CD14-positive monocyte (primary cell): ENCODE data around the gene OLFML3. TPM values are rescaled to one million over a fixed set of nuclear protein-coding genes. Genes with fewer than 3 reads are reported as not detected.

Experiments used
- DNase-seq, 3 donors: peaks; one replicate each; pipeline ENCODE4 v3.0.0-alpha.2; 2011 to 2022
- H2AFZ ChIP-seq: 2 replicates; pipeline ENCODE4 v1.6.0; 2012; ENCODE audit warnings: mild to moderate bottlenecking, low read depth, low read length, inconsistent platforms; ENCODE audit not compliant: insufficient read depth, poor library complexity, severe bottlenecking
- H3K27ac ChIP-seq, 2 donors: 1 replicate in 1 of 2; 2 replicates in 1 of 2; pipeline ENCODE4 v1.5.1; 2012 to 2013; ENCODE audit warnings: low read length in 2 of 2, control low read depth in 1 of 2, inconsistent platforms in 1 of 2, low read depth in 1 of 2, mild to moderate bottlenecking in 1 of 2
- H3K27me3 ChIP-seq, 2 donors: one replicate each; pipeline versions ENCODE4 v1.6.0 to v1.6.1; 2011 to 2013; ENCODE audit warnings: low read length in 2 of 2; ENCODE audit not compliant: control insufficient read depth in 2 of 2, insufficient read depth in 2 of 2
- H3K36me3 ChIP-seq, 2 donors: replicated peaks in 1 of 2; 1 replicate in 1 of 2; 2 replicates in 1 of 2; pipeline versions ENCODE4 v1.5.1 to v1.6.1; 2012 to 2013; ENCODE audit warnings: low read length in 2 of 2, control low read depth in 1 of 2, inconsistent platforms in 1 of 2, mild to moderate bottlenecking in 1 of 2; ENCODE audit not compliant: insufficient read depth in 2 of 2, control insufficient read depth in 1 of 2
- H3K4me1 ChIP-seq, 2 donors: 1 replicate in 1 of 2; 2 replicates in 1 of 2; pipeline versions ENCODE4 v1.5.1 to v1.6.1; 2012 to 2013; ENCODE audit warnings: low read length in 2 of 2, control low read depth in 1 of 2, inconsistent platforms in 1 of 2, mild to moderate bottlenecking in 1 of 2, moderate library complexity in 1 of 2; ENCODE audit not compliant: insufficient read depth in 2 of 2, control insufficient read depth in 1 of 2
- H3K4me2 ChIP-seq: replicated peaks from 2 replicates; pipeline ENCODE3; 2012; ENCODE audit warnings: low read length, moderate library complexity, mild to moderate bottlenecking; ENCODE audit not compliant: poor library complexity, severe bottlenecking; ENCODE audit errors: extremely low read depth
- H3K4me3 ChIP-seq, 3 experiments: fragments of 200-600 bp in 1 of 3; sonication (generic) in 1 of 3; replicated peaks in 1 of 3; 1 replicate in 2 of 3; 2 replicates in 1 of 3; pipeline ENCODE4 v1.5.1; 2011 to 2013; ENCODE audit warnings: low read length in 3 of 3, mild to moderate bottlenecking in 3 of 3, control low read depth in 2 of 3, low read depth in 2 of 3, inconsistent platforms in 1 of 3, moderate library complexity in 1 of 3
- H3K79me2 ChIP-seq: 2 replicates; pipeline ENCODE4 v1.6.0; 2012; ENCODE audit warnings: mild to moderate bottlenecking, control low read depth, inconsistent platforms, low read length, moderate library complexity; ENCODE audit not compliant: insufficient read depth
- H3K9ac ChIP-seq: 2 replicates; pipeline ENCODE4 v1.6.0; 2017; ENCODE audit warnings: low read length, mild to moderate bottlenecking; ENCODE audit not compliant: insufficient read depth, poor library complexity, severe bottlenecking
- H3K9me3 ChIP-seq, 2 donors: replicated peaks in 1 of 2; 1 replicate in 1 of 2; 2 replicates in 1 of 2; pipeline versions ENCODE4 v1.5.1 to v1.6.1; 2012 to 2013; ENCODE audit warnings: low read length in 2 of 2, control low read depth in 1 of 2; ENCODE audit not compliant: control insufficient read depth in 1 of 2, insufficient read depth in 1 of 2
- H4K20me1 ChIP-seq: 2 replicates; pipeline ENCODE4 v1.6.0; 2012; ENCODE audit warnings: mild to moderate bottlenecking, low read length, control low read depth, moderate library complexity; ENCODE audit not compliant: insufficient read depth
- H3K27ac Mint-ChIP-seq, 7 donors: one replicate each; pipeline ENCODE4 v1.8.0; 2020; ENCODE audit warnings: mild to moderate bottlenecking in 7 of 7, mixed read lengths in 7 of 7, moderate library complexity in 6 of 7, inconsistent platforms in 2 of 7
- H3K27me3 Mint-ChIP-seq, 3 donors: one replicate each; pipeline ENCODE4 v1.8.0; 2021 to 2022; ENCODE audit warnings: low read depth in 3 of 3, mild to moderate bottlenecking in 3 of 3, mixed read lengths in 3 of 3, moderate library complexity in 3 of 3, inconsistent platforms in 1 of 3
- H3K36me3 Mint-ChIP-seq, 2 donors: one replicate each; pipeline ENCODE4 v1.8.0; 2020; ENCODE audit warnings: mixed read lengths in 2 of 2, inconsistent platforms in 1 of 2, mild to moderate bottlenecking in 1 of 2
- H3K4me1 Mint-ChIP-seq: one replicate; pipeline ENCODE4 v1.8.0; 2020; ENCODE audit warnings: mild to moderate bottlenecking, mixed read lengths
- H3K4me3 Mint-ChIP-seq, 2 donors: one replicate each; pipeline ENCODE4 v1.8.0; 2020; ENCODE audit warnings: mild to moderate bottlenecking in 2 of 2, mixed read lengths in 2 of 2, moderate library complexity in 1 of 2
- H3K9me3 Mint-ChIP-seq, 7 donors: one replicate each; pipeline ENCODE4 v1.8.0; 2020 to 2022; ENCODE audit warnings: mixed read lengths in 7 of 7, mild to moderate bottlenecking in 6 of 7, moderate library complexity in 6 of 7, inconsistent platforms in 2 of 7
- WGBS: methylation state at CpG from one replicate; pipeline ENCODE4 v1.1.5; 2013; ENCODE audit warnings: missing lambda C conversion rate; ENCODE audit not compliant: insufficient coverage; 5-methylcytosine and 5-hydroxymethylcytosine counted together
- intact Hi-C, 2 donors: fragments of 100-400 bp; cut with micrococcal nuclease; formaldehyde crosslinking; loops; one replicate each; pipeline versions ENCODE4 v1.15.0 to v1.15.1; 2023
- polyA plus RNA-seq, 3 donors: library from polyadenylated mRNA; depleted of rRNA in 1 of 3; unstranded in 2 of 3; stranded (reverse) in 1 of 3; fragments of 300-500 nt in 2 of 3; fragments of >200 nt in 1 of 3; fragmentation: Illumina TruSeq in 2 of 3; gene quantifications; 1 replicate in 2 of 3; 2 replicates in 1 of 3; pipeline ENCODE4 v1.2.3, GENCODE V29; 2012 to 2021
- TF ChIP-seq, protein P1 (sequence below): fragments of 200-600 bp; IDR thresholded peaks from one replicate; pipeline ENCODE4 v1.8.0; 2022; ENCODE audit warnings: antibody characterized with exemption, mild to moderate bottlenecking

OLFML3 gene
- polyA plus RNA-seq, 3 donors: 0.08 to 0.37 (median 0.28) TPM

DNA sequence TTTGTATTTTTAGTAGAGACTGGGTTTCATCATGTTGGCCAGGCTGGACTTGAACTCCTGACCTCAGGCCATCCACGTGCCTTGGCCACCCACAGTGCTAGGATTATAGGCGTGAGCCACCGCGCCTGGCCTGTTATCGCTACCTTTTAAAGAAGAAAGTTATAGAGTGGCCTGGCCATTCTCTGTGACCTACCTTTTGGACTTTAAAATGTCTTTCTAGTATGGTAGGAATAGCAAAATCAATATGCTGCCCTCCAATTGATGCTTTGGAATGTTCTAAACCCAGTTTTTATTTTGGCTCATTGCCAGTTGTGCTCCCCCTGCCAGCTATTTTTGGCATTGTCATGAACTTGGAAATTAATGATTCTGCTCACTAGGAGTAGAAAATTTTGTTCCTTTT is 30.3 kb upstream of the OLFML3 start:
- no peak overlapping the region for H3K4me3 ChIP-seq
- peak in 1 of 3 donors; percentile 15 for DNase-seq
- H3K9me3 ChIP-seq: no peaks in the 10 kb centered on the region
- peaks cover 98% of the 10 kb centered on the region for H3K79me2 ChIP-seq
- peaks cover 64% of the 10 kb centered on the region for H3K4me1 Mint-ChIP-seq
- H3K4me3 Mint-ChIP-seq: no peak overlapping the region
- H3K36me3 ChIP-seq: peaks cover 7 to 33% of the 10 kb centered on the region in 2 donors
- H3K9ac ChIP-seq: no peak overlapping the region
- peaks cover 0 to 1% (median 0%) of the 10 kb centered on the region in 3 donors for H3K27me3 Mint-ChIP-seq
- H3K27ac Mint-ChIP-seq: peak overlapping the region in 1 of 7 donors; percentile 38
- peaks cover 23 to 52% of the 10 kb centered on the region in 2 donors for H3K36me3 Mint-ChIP-seq
- H3K4me2 ChIP-seq: no peak overlapping the region
- no peak overlapping the region for H3K27ac ChIP-seq
- intact Hi-C loops: no loop called here
- H3K27me3 ChIP-seq: no peaks in the 10 kb centered on the region
- TF ChIP-seq, protein P1, sequence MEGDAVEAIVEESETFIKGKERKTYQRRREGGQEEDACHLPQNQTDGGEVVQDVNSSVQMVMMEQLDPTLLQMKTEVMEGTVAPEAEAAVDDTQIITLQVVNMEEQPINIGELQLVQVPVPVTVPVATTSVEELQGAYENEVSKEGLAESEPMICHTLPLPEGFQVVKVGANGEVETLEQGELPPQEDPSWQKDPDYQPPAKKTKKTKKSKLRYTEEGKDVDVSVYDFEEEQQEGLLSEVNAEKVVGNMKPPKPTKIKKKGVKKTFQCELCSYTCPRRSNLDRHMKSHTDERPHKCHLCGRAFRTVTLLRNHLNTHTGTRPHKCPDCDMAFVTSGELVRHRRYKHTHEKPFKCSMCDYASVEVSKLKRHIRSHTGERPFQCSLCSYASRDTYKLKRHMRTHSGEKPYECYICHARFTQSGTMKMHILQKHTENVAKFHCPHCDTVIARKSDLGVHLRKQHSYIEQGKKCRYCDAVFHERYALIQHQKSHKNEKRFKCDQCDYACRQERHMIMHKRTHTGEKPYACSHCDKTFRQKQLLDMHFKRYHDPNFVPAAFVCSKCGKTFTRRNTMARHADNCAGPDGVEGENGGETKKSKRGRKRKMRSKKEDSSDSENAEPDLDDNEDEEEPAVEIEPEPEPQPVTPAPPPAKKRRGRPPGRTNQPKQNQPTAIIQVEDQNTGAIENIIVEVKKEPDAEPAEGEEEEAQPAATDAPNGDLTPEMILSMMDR: peak; percentile 46
- H3K4me1 ChIP-seq: peaks cover 40 to 44% of the 10 kb centered on the region in 2 donors
- no CpG with 5 or more reads among the region's 5 CpGs for WGBS
- H4K20me1 ChIP-seq: peaks cover 94% of the 10 kb centered on the region
- no peak overlapping the region for H2AFZ ChIP-seq
- no peaks in the 10 kb centered on the region for H3K9me3 Mint-ChIP-seq

DNA sequence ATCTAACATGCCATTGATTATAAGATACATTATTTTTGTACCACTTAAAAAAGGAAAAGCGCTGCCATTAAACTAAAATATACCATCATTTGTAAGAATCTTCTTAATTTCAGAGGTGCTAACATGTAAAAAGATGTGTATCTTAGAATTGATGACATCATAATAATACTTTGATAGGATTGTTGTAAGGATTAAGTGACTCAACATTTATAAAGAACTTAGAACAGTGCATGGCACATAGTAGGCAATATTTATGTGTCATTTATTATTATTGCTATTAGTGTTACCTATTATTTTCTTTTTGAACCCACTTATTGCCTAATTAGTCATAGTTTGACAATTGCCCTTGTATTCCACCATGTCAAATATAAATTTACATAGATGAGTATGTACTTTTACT is 28.4 kb upstream of the OLFML3 start:
- Histone ChIP-seq H3K9ac (no peak overlapping the region), H3K4me1 (peaks cover 29 to 30% of the 10 kb centered on the region in 2 donors), H2AFZ (no peak overlapping the region), H3K36me3 (peaks cover 26 to 47% of the 10 kb centered on the region in 2 donors), H3K27ac (no peak overlapping the region), H3K79me2 (peaks cover 98% of the 10 kb centered on the region), H3K4me3 (no peak overlapping the region), H3K9me3 (no peaks in the 10 kb centered on the region), H3K4me2 (no peak overlapping the region), H4K20me1 (peaks cover 85% of the 10 kb centered on the region), H3K27me3 (no peaks in the 10 kb centered on the region)
- Mint-ChIP-seq H3K4me3 (no peak overlapping the region), H3K27me3 (peaks cover 0 to 1% (median 0%) of the 10 kb centered on the region in 3 donors), H3K9me3 (no peaks in the 10 kb centered on the region), H3K4me1 (peaks cover 53% of the 10 kb centered on the region), H3K36me3 (peaks cover 30 to 57% of the 10 kb centered on the region in 2 donors), H3K27ac (peak overlapping the region in 1 of 7 donors; percentile 16)
- TF ChIP-seq, protein P1: no peak
- WGBS: no CpG with 5 or more reads among the region's 1 CpG
- DNase-seq: no peak
- intact Hi-C loops: no loop called here
